Fibroblast of the conjunctiva (primary cell): Measurements from ENCODE around the gene HPCAL4.

Experiments used
- DNase-seq: peaks from one replicate; pipeline ENCODE4 v3.0.0-alpha.2; 2010; ENCODE audit warnings: low read depth

The HPCAL4 gene

DNA sequence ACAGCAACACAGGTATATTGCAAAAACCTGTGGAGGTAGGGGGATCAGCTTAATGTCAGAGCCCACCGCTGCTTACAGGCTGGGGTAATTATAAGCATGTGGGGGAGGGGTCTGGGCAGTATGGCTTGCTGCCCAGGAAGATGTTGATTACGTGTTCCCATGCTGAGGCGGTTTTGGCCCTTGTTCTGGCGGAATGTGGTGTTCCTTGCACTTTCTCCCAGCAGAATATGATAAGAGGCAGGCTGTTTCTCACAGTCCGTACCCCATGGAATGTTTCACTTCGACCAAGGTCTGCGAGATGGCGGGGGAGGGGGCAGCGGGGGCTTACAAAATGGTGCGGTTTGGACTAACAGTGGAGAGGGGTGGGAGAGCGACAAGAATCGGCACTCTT is 9.8 kb upstream of the HPCAL4 start:
- DNase-seq, result no peak

GRCh38 chr1:39700348-39700747 is 9.1 kb upstream of the HPCAL4 start:
- no peak for DNase-seq

DNA sequence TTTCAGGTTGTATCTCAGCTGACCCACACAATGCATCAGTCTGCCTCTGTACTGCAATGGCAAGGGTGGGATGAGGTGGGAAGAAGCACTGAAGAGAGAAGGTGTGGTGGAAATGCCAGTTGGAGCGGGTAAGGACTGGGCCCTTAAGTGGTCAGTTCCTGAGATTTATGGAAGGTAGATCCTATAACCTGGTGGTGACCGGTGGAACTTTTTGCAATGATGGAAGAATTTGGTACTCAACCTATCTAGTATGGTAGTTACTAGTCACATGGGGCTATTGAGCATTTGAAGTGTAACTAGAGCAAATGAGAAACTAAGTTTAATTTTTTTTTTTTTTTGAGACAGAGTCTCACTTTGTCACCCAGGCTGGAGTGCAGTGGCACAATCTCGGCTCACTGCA is 8.2 kb upstream of the HPCAL4 start:
- no peak for DNase-seq

DNA sequence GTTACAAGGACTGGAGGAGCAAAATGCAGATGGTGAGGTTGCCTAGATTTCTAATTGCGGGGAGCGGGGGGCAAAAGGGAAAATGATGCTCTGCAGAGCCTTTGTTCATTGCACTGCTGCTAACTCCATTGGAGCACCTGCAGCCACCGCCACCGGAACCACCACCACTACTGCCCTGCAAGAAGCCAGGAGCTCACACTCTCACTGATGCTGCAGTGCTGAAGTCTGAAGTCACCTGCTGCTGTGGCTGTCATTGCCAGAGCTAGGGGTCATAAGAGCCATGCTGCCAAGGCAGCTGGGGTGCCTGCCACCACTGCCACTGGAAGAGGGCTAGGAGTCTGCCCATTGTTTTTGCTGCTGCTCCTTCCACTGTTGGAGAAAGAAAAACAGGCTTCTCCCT is 7.3 kb upstream of the HPCAL4 start:
- no peak for DNase-seq

GRCh38 chr1:39696448-39696847 is 5.2 kb upstream of the HPCAL4 start:
- DNase-seq, result no peak

DNA sequence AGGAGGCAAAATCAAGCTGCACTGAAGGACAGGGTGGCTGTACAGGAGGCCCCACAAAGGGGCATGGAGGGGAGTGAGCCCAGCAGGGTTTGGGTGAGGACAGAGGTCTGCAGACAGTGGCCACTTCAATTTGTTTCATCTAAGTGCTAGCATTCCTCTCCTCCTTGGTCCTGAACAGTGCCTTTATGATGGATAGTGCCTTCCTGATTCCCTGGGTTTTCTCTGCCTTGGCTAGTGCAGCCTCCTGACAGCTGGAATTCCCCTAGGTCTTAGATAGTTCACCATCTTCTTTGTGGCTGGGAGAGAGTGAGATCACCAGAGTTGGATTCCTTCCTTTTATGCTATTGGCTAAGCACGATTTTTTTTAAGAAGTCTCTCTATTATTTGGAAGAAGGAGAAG is 3.8 kb upstream of the HPCAL4 start:
- no peak for DNase-seq

DNA sequence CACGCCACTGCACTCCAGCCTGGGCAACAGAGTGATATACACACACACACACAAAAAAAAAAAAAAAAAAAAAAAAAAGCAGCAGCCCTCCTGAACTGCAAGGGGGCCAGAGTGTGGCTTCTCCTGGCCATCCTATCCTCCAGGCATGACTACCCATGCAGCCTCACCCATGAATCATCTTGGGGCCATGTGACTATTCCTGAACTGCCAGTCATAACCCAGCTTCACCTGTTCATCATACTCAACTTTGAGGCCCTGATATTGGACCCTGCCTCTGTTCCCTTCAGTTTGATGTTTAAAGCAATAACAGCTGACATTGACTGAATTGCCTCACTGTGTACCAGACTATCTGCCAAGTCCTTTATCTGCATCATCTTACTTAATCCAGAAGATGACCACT is 2.8 kb upstream of the HPCAL4 start:
- no peak for DNase-seq

DNA sequence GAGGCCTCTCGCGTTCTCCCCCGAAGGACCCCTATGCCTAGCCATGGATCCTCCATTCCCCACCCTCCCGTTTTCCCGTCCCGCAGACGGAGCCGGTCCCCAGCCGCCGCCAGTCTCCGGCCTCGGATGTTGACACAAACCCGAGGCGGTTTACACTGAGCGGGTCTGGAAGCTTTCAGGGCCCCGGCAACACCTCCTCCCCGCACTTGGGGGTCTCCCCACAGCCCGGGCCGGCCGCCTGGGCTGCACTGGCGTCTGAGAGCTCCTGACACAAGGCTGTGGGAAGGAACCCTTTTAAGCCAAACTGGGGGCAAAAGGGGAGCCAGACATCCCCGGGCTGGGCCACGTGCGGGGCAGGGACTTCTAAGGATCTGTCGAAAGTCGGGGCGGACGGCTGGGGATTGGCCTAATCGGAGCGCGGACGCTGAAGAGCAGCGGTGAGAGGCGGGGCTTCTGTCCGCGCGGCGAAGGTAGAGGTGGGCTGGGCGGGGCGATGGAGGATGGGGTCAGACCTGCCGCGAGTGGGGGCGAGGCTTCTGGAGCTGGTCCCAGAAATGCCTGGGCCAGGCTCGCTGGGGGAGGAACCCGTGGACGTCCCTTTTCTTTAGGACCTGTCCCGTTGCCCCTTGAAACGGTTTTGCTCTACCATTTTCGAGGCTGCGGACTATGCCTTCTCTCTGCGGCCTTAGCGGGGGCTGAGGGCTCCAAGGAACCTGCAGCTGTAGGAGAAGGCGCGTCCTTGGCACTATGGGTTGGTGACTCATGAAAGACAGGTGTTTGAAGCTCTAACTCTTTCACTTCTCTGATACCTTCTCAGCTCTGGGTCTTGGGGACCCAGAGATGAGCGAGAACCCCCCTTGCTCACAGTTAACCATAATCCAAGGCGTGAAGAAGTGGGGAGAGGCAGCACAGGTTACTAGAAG is 1.2 kb upstream of the HPCAL4 start:
- DNase-seq, result no peak

DNA sequence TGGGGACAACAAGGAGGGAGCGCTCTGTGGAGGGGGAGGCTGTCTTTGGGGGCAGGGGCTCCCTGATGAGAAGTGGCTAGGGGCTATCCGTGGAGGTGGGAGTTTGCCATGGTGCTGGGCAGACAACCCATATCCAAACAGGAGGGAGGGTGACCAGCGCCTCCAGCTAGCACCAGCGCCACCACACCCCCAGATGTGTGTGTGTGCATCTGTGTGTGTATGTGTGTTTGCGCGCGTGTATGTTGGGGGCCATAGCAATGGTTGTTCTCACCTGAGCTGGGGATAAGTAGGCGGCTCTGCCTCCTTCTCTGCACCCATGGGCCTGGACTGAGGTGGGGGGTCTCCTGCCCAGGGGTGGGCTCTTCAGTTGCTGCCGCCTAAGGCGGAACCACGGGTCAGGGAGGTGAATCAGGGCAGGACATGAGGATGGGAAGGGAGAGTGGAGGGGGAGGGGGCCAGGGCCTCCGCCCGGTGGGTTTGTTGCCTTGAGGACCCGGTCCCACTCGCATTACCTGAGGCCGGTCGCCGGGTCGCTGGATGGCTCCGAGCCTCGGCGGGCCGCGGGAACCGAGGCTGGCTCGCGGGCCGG is 345 bp downstream of the HPCAL4 start:
- no peak for DNase-seq

DNA sequence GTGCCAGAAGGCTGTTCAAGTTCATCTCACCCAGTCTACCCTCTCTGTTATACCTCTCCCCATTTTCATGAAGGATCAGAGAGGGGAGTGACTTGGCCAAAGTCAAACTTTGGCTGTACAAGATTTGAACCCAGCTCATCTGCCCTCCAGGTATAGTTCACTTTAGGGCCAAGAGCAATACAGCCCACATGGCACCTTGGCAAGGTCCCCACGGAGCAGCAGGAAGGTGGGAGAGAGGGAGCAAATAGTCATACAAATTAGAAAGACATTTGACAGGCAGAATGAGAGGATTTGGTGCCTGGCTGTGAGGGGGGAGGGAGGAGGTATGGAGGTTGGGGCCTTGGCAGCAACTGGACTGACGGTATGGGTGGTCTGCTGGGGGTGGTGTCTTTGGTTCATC is 1.0 kb downstream of the HPCAL4 start:
- no peak for DNase-seq

- no peak for DNase-seq
These were observed 1.6 kb downstream of the HPCAL4 start for GRCh38 chr1:39689635-39690034.

DNA sequence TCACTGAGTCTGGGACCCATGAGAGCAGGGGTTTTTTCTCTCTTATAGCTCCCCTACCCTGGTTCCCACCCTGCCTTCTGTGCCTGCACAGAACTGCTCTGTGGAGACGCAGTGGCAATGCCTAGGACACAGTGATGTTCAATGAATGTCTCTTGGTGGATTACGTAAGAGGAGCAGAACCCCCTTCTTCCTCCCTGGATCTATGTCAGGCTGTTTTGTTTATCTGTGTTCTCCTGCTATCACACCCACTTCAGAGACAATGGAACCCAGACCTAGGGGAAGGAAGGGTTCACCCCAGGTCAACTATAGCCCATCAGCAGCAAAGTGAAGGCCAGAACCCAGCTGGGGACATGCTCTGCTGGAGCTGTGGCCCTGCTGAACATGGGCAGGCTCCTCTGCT is 2.0 kb downstream of the HPCAL4 start:
- no peak for DNase-seq

DNA sequence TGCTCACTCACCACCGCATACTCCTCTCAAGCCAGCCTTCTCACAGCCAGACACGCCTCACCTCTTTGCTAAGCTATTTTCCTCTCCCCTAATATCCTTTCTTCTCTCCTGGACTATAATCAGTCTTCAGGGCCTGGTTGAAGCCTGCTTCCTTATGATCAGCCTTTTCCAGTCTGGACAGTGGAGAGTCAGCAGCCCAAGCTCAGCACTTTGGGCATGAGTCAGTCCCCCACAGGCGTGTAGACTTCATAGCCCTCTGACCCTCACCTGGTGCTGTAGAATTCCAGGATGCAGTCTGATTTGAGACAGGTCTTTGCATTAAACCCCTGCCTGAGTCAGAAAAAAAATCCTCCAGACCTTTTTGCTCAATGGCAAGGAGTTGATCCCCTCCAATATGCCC is 2.5 kb downstream of the HPCAL4 start:
- DNase-seq, result no peak

DNA sequence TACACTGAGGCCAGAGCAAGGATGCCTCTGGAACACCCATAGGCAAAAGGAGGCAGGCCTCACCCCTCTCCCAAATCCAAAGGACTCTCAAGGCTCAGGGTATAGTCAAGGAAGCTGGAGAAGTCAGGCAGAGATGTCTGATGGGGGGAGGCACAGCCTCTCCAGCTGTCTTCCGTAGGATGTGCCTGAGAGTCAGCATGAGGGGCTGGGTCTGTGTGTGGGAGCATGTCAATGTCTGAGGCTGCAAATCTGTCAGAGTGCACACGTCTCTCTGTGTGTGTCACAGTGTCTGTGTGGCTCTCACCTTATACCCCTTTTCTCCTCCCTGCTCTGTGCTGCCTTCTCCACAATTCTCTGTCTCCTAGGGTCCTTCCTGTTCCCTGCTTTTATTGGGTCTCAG is 4.0 kb downstream of the HPCAL4 start:
- DNase-seq, result no peak

DNA sequence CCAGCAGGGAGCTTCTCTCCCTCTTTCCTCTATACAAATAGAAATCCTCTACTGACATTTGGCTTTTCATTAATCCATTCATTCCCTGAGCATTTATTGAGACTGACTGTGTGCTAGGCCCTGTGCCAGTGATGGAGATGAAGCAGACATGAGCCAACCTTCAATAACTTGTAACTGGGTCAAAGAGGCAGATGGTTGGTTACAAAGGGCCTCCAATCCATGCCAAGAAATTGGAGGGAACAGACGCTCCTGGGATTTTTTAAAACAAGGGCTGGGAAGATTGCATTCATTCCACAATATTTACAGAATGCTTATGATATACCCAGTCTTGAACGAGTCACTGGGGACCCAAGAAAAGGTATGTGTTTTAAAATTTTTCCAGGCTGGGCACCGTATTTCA is 6.2 kb downstream of the HPCAL4 start:
- DNase-seq, result no peak

- DNase-seq, result no peak
These were observed 6.9 kb downstream of the HPCAL4 start for GRCh38 chr1:39684313-39684664.

GRCh38 chr1:39683591-39684312 is 7.5 kb downstream of the HPCAL4 start:
- DNase-seq, result no peak

GRCh38 chr1:39681999-39682398 is 9.2 kb downstream of the HPCAL4 start:
- no peak for DNase-seq

- DNase-seq, result no peak
These were observed 9.9 kb downstream of the HPCAL4 start for GRCh38 chr1:39681294-39681693.

GRCh38 chr1:39680751-39681150 is 10.5 kb downstream of the HPCAL4 start:
- DNase-seq, result no peak

DNA sequence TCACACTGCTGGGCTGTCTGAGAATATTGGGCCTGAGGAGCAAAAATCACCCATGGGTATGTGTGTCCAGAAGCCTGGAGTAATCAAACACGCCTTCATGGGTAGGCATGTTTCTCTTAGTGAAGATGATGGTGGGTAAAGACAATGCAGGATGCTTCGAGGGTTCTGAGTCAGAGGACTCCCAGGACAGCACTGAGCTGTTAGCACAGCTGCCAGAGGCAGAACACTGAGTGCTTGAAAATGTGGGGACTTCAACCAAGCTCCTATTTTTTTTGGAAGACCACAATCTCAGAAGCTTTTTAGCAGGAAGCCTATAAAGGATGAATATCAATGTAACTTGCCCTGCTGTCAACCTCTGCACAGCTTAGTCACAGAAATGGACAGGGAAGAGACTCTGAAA is 11.4 kb downstream of the HPCAL4 start:
- DNase-seq, result no peak

- DNase-seq, result no peak
These were observed 12.3 kb downstream of the HPCAL4 start for GRCh38 chr1:39678889-39679288.

- no peak for DNase-seq
These were observed 13.6 kb downstream of the HPCAL4 start for GRCh38 chr1:39677645-39678044.
